Mesothelial cell of epicardium (in vitro differentiated cells): Measurements from ENCODE around the gene GPC3. TPM values are rescaled to one million over a fixed set of nuclear protein-coding genes. Genes with fewer than 3 reads are reported as not detected.

Experiments used
- DNase-seq, 2 experiments: peaks; one replicate each; pipeline ENCODE4 v3.0.0; 2021; ENCODE audit warnings: low spot score in 2 of 2; ENCODE audit not compliant: unreplicated experiment in 2 of 2
- H3K27ac Mint-ChIP-seq: 2 replicates; pipeline ENCODE4 v1.8.0; 2021; ENCODE audit warnings: mixed read lengths
- H3K27me3 Mint-ChIP-seq: 2 replicates; pipeline ENCODE4 v1.8.0; 2021; ENCODE audit warnings: low read depth, mixed read lengths
- H3K36me3 Mint-ChIP-seq: 2 replicates; pipeline ENCODE4 v1.8.0; 2021; ENCODE audit warnings: mixed read lengths
- H3K4me1 Mint-ChIP-seq: 2 replicates; pipeline ENCODE4 v1.8.0; 2021; ENCODE audit warnings: mixed read lengths
- H3K4me3 Mint-ChIP-seq: 2 replicates; pipeline ENCODE4 v1.8.0; 2021; ENCODE audit warnings: mild to moderate bottlenecking, moderate library complexity, mixed read lengths
- H3K9me3 Mint-ChIP-seq: 2 replicates; pipeline ENCODE4 v1.8.0; 2021; ENCODE audit warnings: mixed read lengths
- total RNA-seq: library from RNA; stranded (reverse); gene quantifications from 3 replicates; pipeline ENCODE4 v1.2.1, GENCODE V29; 2021
- TF ChIP-seq, protein P1 (sequence below): fragments of 200-600 bp; sonication (generic); IDR thresholded peaks from one replicate; pipeline ENCODE4 v1.5.0; 2021; ENCODE audit warnings: antibody characterized with exemption; ENCODE audit not compliant: unreplicated experiment

The GPC3 gene
- total RNA-seq, 1 donor from 2014 or later, result 864 TPM

DNA sequence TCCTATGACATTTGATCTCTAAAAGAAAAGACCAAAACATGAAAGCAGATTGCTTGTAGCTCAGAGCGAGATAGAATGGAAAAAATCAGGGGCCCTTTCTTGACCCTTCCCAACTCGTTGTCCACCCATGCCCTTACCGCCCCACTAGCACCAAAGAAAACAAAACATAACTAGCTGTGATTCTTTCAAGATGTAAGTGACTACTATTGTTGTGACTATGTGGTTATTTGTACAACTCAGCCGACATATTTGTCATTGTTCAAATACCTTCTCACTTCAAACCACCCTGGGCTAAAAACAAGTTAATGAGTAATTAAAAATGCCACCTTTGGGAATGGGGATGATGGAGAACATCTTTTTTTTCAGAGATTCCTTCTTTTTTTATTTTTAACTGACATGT lies 399.0 kb downstream of the GPC3 start:
- H3K36me3 Mint-ChIP-seq, result peaks cover 18% of the 10 kb centered on the region
- H3K27ac Mint-ChIP-seq, result no peak overlapping the region
- H3K4me3 Mint-ChIP-seq, result no peak overlapping the region
- peaks cover 15% of the 10 kb centered on the region for H3K4me1 Mint-ChIP-seq
- H3K27me3 Mint-ChIP-seq, result no peaks in the 10 kb centered on the region
- no peak for DNase-seq
- TF ChIP-seq, protein P1, sequence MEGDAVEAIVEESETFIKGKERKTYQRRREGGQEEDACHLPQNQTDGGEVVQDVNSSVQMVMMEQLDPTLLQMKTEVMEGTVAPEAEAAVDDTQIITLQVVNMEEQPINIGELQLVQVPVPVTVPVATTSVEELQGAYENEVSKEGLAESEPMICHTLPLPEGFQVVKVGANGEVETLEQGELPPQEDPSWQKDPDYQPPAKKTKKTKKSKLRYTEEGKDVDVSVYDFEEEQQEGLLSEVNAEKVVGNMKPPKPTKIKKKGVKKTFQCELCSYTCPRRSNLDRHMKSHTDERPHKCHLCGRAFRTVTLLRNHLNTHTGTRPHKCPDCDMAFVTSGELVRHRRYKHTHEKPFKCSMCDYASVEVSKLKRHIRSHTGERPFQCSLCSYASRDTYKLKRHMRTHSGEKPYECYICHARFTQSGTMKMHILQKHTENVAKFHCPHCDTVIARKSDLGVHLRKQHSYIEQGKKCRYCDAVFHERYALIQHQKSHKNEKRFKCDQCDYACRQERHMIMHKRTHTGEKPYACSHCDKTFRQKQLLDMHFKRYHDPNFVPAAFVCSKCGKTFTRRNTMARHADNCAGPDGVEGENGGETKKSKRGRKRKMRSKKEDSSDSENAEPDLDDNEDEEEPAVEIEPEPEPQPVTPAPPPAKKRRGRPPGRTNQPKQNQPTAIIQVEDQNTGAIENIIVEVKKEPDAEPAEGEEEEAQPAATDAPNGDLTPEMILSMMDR, result no peak
- no peaks in the 10 kb centered on the region for H3K9me3 Mint-ChIP-seq

GRCh38 chrX:133583825-133584224 lies 401.6 kb downstream of the GPC3 start:
- DNase-seq, result no peak
- Mint-ChIP-seq H3K4me3 (no peak overlapping the region), H3K36me3 (peaks cover 6% of the 10 kb centered on the region), H3K4me1 (peaks cover 29% of the 10 kb centered on the region), H3K9me3 (no peaks in the 10 kb centered on the region), H3K27me3 (no peaks in the 10 kb centered on the region), H3K27ac (no peak overlapping the region)
- TF ChIP-seq, protein P1, result no peak

- no peaks in the 10 kb centered on the region for H3K27me3 Mint-ChIP-seq
- H3K4me1 Mint-ChIP-seq, result peaks cover 23% of the 10 kb centered on the region
- H3K9me3 Mint-ChIP-seq, result no peaks in the 10 kb centered on the region
- H3K27ac Mint-ChIP-seq, result peak overlapping the region; percentile 14
- DNase-seq, result no peak
- H3K4me3 Mint-ChIP-seq, result no peak overlapping the region
- H3K36me3 Mint-ChIP-seq, result peaks cover 11% of the 10 kb centered on the region
- TF ChIP-seq, protein P1, result no peak
Measured at GRCh38 chrX:133580625-133581024, 404.8 kb downstream of the GPC3 start.

- Mint-ChIP-seq H3K27me3 (no peaks in the 10 kb centered on the region), H3K27ac (no peak overlapping the region), H3K9me3 (no peaks in the 10 kb centered on the region), H3K4me1 (peaks cover 25% of the 10 kb centered on the region), H3K4me3 (no peak overlapping the region), H3K36me3 (peaks cover 11% of the 10 kb centered on the region)
- TF ChIP-seq, protein P1, result no peak
- no peak for DNase-seq
Measured at GRCh38 chrX:133579631-133580030, 405.8 kb downstream of the GPC3 start.

GRCh38 chrX:133576876-133577275 lies 408.5 kb downstream of the GPC3 start:
- TF ChIP-seq, protein P1, result no peak
- no peak overlapping the region for H3K27ac Mint-ChIP-seq
- H3K4me3 Mint-ChIP-seq, result no peak overlapping the region
- peaks cover 24% of the 10 kb centered on the region for H3K4me1 Mint-ChIP-seq
- DNase-seq, result no peak
- peaks cover 13% of the 10 kb centered on the region for H3K9me3 Mint-ChIP-seq
- no peaks in the 10 kb centered on the region for H3K27me3 Mint-ChIP-seq
- H3K36me3 Mint-ChIP-seq, result peaks cover 24% of the 10 kb centered on the region

GRCh38 chrX:133575501-133576136 lies 409.8 kb downstream of the GPC3 start:
- peaks cover 19% of the 10 kb centered on the region for H3K4me1 Mint-ChIP-seq
- TF ChIP-seq, protein P1, result no peak
- H3K36me3 Mint-ChIP-seq, result peaks cover 27% of the 10 kb centered on the region
- H3K27me3 Mint-ChIP-seq, result no peaks in the 10 kb centered on the region
- no peak overlapping the region for H3K4me3 Mint-ChIP-seq
- no peak overlapping the region for H3K27ac Mint-ChIP-seq
- no peak for DNase-seq
- peaks cover 14% of the 10 kb centered on the region for H3K9me3 Mint-ChIP-seq
